ENCODE measurements around the gene DOCK4.
"Not testable (repeated sequence)": the region's sequence is repeated elsewhere in the genome, so short reads cannot be mapped to it uniquely, and the experiment has no call there.

DOCK4 gene

GRCh38 chr7:112252141-112252540 lies 45.9 kb upstream of the DOCK4 start:
- Mint-ChIP-seq H3K4me3 (no peak overlapping the region), H3K27me3 (ENCODE audit: low read depth) (peaks cover 9% of the 10 kb centered on the region), H3K36me3 (ENCODE audit: low read depth) (no peaks in the 10 kb centered on the region), H3K4me1 (no peaks in the 10 kb centered on the region), H3K27ac (no peak overlapping the region), H3K9me3 (peaks cover 4% of the 10 kb centered on the region)
- no peak for TF ChIP-seq CTCF (IDR thresholded peaks at IDR 0.05; ENCODE audit: unreplicated experiment in 3 of 3)

DNA sequence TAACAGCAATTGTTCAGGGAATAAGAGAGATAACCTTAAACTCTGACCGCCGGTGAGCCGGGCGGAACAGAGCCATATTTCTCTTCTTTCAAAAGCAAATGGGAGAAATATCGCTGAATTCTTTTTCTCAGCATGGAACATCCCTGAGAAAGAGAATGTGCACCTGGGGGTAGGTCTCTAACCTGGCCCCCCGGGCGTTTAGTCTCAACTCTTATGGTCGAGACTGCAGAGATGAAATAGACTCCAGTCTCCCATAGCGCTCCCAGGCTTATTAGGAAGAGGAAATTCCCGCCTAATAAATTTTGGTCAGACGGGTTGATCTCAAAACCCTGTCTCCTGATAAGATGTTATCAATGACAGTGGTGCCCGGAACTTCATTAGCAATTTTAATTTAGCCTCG lies 43.8 kb upstream of the DOCK4 start:
- not testable (repeated sequence) for H3K36me3 Mint-ChIP-seq (ENCODE audit: low read depth); H3K9me3 Mint-ChIP-seq; H3K4me3 Mint-ChIP-seq; H3K27me3 Mint-ChIP-seq (ENCODE audit: low read depth); H3K27ac Mint-ChIP-seq; H3K4me1 Mint-ChIP-seq

DNA sequence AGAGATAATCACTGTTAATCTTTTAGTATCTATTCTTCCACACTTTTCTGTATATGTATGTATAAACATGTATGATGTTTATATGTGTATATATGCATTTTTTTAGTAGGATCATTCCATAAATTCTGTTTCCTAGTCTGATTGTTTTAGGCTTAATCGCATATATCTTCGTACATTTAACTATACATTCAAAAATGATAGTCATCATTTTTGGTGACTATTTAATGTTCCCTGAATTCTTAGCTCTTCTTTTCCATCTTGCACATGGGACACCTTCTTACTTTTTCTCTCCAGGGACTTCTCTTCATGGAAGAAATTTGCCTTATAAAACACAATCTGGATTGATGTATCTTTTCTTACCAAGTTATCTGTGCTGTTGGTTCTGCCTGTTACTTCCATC lies 42.4 kb upstream of the DOCK4 start:
- H3K27ac Mint-ChIP-seq: no peak overlapping the region
- no peak overlapping the region for H3K4me3 Mint-ChIP-seq
- peaks cover 9% of the 10 kb centered on the region for H3K27me3 Mint-ChIP-seq (ENCODE audit: low read depth)
- peaks cover 5% of the 10 kb centered on the region for H3K36me3 Mint-ChIP-seq (ENCODE audit: low read depth)
- TF ChIP-seq CTCF (IDR thresholded peaks at IDR 0.05; ENCODE audit: unreplicated experiment in 3 of 3): no peak
- no peaks in the 10 kb centered on the region for H3K4me1 Mint-ChIP-seq
- peaks cover 6% of the 10 kb centered on the region for H3K9me3 Mint-ChIP-seq

- Mint-ChIP-seq H3K4me1 (no peaks in the 10 kb centered on the region), H3K4me3 (no peak overlapping the region), H3K36me3 (ENCODE audit: low read depth) (peaks cover 9% of the 10 kb centered on the region), H3K9me3 (peaks cover 19% of the 10 kb centered on the region), H3K27me3 (ENCODE audit: low read depth) (no peaks in the 10 kb centered on the region), H3K27ac (no peak overlapping the region)
- no peak for TF ChIP-seq CTCF (IDR thresholded peaks at IDR 0.05; ENCODE audit: unreplicated experiment in 3 of 3)
These were observed 32.8 kb upstream of the DOCK4 start for GRCh38 chr7:112238852-112239610.

GRCh38 chr7:112238330-112238729 lies 32.1 kb upstream of the DOCK4 start:
- H3K27ac Mint-ChIP-seq: no peak overlapping the region
- peaks cover 9% of the 10 kb centered on the region for H3K36me3 Mint-ChIP-seq (ENCODE audit: low read depth)
- H3K27me3 Mint-ChIP-seq (ENCODE audit: low read depth): no peaks in the 10 kb centered on the region
- H3K9me3 Mint-ChIP-seq: peaks cover 19% of the 10 kb centered on the region
- TF ChIP-seq CTCF (IDR thresholded peaks at IDR 0.05; ENCODE audit: unreplicated experiment in 3 of 3): no peak
- no peaks in the 10 kb centered on the region for H3K4me1 Mint-ChIP-seq
- no peak overlapping the region for H3K4me3 Mint-ChIP-seq

DNA sequence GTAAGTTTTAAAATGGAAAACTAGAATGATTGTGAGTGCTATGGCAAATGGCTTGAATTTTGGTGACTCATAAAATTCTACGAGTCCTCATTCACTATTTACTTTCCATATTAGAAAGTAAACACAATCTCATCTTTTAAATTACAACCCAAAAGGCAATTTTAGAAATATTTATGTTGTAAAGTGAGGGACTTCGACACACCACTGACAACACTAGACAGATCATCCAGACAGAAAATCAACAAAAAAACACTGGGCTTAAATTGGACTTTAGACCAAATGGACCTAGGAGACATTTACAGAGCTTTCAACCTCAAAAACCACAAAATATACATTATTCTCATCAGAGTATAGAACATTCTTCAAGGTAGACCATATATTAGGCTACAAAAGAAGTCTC lies 30.4 kb upstream of the DOCK4 start:
- Mint-ChIP-seq H3K27ac (no peak overlapping the region), H3K36me3 (ENCODE audit: low read depth) (peaks cover 9% of the 10 kb centered on the region), H3K27me3 (ENCODE audit: low read depth) (no peaks in the 10 kb centered on the region), H3K9me3 (peaks cover 17% of the 10 kb centered on the region), H3K4me3 (no peak overlapping the region), H3K4me1 (no peaks in the 10 kb centered on the region)
- no peak for TF ChIP-seq CTCF (IDR thresholded peaks at IDR 0.05; ENCODE audit: unreplicated experiment in 3 of 3)
